ENCODE results near the gene PFDN1. TPM values are rescaled to one million over a fixed set of nuclear protein-coding genes. Genes with fewer than 3 reads are reported as not detected.

PFDN1 gene
- total and polyA plus RNA-seq, 3 donors from 2014 or later: 62.4 to 185 (median 156) TPM

- intact Hi-C loops (cut with DNase I; ENCODE audit: low total_unique reads): no loop called here
- no peak overlapping the region for H3K4me3 ChIP-seq
- DNase-seq: no peak
- H3K9me3 ChIP-seq: no peaks in the 10 kb centered on the region
- no peaks in the 10 kb centered on the region for H3K4me1 ChIP-seq
- H3K27me3 ChIP-seq: no peaks in the 10 kb centered on the region
- TF ChIP-seq POLR2A (IDR thresholded peaks at IDR 0.05): no peak
- TF ChIP-seq CTCF (IDR thresholded peaks at IDR 0.05): no peak
- no peaks in the 10 kb centered on the region for H3K36me3 ChIP-seq (ENCODE audit: low read depth, missing control alignments)
- WGBS, 2 donors: 96 to 98% methylated on average over 2 of the region's 2 CpGs
- H3K27ac ChIP-seq: no peak overlapping the region
Observed at GRCh38 chr5:140338908-140339307, 36.0 kb upstream of the PFDN1 start.

- no peaks in the 10 kb centered on the region for H3K4me1 ChIP-seq
- no peak overlapping the region for H3K4me3 ChIP-seq
- H3K27ac ChIP-seq: no peak overlapping the region
- DNase-seq: no peak
- H3K36me3 ChIP-seq (ENCODE audit: low read depth, missing control alignments): no peaks in the 10 kb centered on the region
- H3K27me3 ChIP-seq: no peaks in the 10 kb centered on the region
- WGBS, 2 donors: 74 to 88% methylated on average over 3 of the region's 3 CpGs
- intact Hi-C loops (cut with DNase I; ENCODE audit: low total_unique reads): no loop called here
- TF ChIP-seq POLR2A (IDR thresholded peaks at IDR 0.05) (no peak), CTCF (IDR thresholded peaks at IDR 0.05) (no peak)
- H3K9me3 ChIP-seq: no peaks in the 10 kb centered on the region
Observed at GRCh38 chr5:140338336-140338735, 35.4 kb upstream of the PFDN1 start.

GRCh38 chr5:140337880-140338279, 35.0 kb upstream of the PFDN1 start:
- no peaks in the 10 kb centered on the region for H3K27me3 ChIP-seq
- intact Hi-C loops (cut with DNase I; ENCODE audit: low total_unique reads): no loop called here
- no peaks in the 10 kb centered on the region for H3K4me1 ChIP-seq
- WGBS, 2 donors: 96 to 100% methylated on average over 1 of the region's 1 CpG
- no peak overlapping the region for H3K27ac ChIP-seq
- no peaks in the 10 kb centered on the region for H3K36me3 ChIP-seq (ENCODE audit: low read depth, missing control alignments)
- H3K9me3 ChIP-seq: no peaks in the 10 kb centered on the region
- no peak for DNase-seq
- TF ChIP-seq POLR2A (IDR thresholded peaks at IDR 0.05) (no peak), CTCF (IDR thresholded peaks at IDR 0.05) (no peak)
- H3K4me3 ChIP-seq: no peak overlapping the region

- TF ChIP-seq POLR2A (IDR thresholded peaks at IDR 0.05) (no peak), CTCF (IDR thresholded peaks at IDR 0.05) (no peak)
- no peaks in the 10 kb centered on the region for H3K27me3 ChIP-seq
- 43 to 49% methylated on average over 5 of the region's 5 CpGs for WGBS, 2 donors
- H3K27ac ChIP-seq: no peak overlapping the region
- peak; percentile 30 for DNase-seq
- no peaks in the 10 kb centered on the region for H3K9me3 ChIP-seq
- no peaks in the 10 kb centered on the region for H3K4me1 ChIP-seq
- H3K4me3 ChIP-seq: no peak overlapping the region
- intact Hi-C loops (cut with DNase I; ENCODE audit: low total_unique reads): no loop called here
- no peaks in the 10 kb centered on the region for H3K36me3 ChIP-seq (ENCODE audit: low read depth, missing control alignments)
Observed at GRCh38 chr5:140336388-140336787, 33.5 kb upstream of the PFDN1 start.

GRCh38 chr5:140331638-140332037, 28.7 kb upstream of the PFDN1 start:
- Histone ChIP-seq H3K36me3 (ENCODE audit: low read depth, missing control alignments) (no peaks in the 10 kb centered on the region), H3K9me3 (no peaks in the 10 kb centered on the region), H3K4me1 (peaks cover 3% of the 10 kb centered on the region), H3K4me3 (no peak overlapping the region), H3K27me3 (no peaks in the 10 kb centered on the region), H3K27ac (no peak overlapping the region)
- no peak for DNase-seq
- WGBS, 2 donors: 89 to 94% methylated on average over 1 of the region's 1 CpG
- intact Hi-C loops (cut with DNase I; ENCODE audit: low total_unique reads): no loop called here
- TF ChIP-seq POLR2A (IDR thresholded peaks at IDR 0.05) (no peak), CTCF (IDR thresholded peaks at IDR 0.05) (no peak)

All from testis (tissue), 3 donors.